Lower leg skin (tissue), 4 donors: ENCODE results near the gene ANKS1A. TPM values are rescaled to one million over a fixed set of nuclear protein-coding genes. Genes with fewer than 3 reads are reported as not detected.

Source experiments
- DNase-seq, 2 donors: peaks; one replicate each; pipeline ENCODE4 v3.0.0-alpha.2; 2019; ENCODE audit warnings: low spot score in 2 of 2
- H3K4me3 ChIP-seq: fragments of 200-600 bp; sonication (generic); 2 replicates; pipeline ENCODE4 v1.5.1; 2017; ENCODE audit warnings: mild to moderate bottlenecking, low read depth; ENCODE audit not compliant: poor library complexity, severe bottlenecking
- POLR2A ChIP-seq, 2 donors: fragments of 450-650 bp; IDR thresholded peaks; one replicate each; pipeline ENCODE4 v1.6.1; 2016 to 2017; ENCODE audit warnings: antibody characterized with exemption in 2 of 2, mild to moderate bottlenecking in 1 of 2, moderate library complexity in 1 of 2
- WGBS, 2 donors: methylation state at CpG; one replicate each; pipeline ENCODE4 v1.1.5; 2018; 5-methylcytosine and 5-hydroxymethylcytosine counted together
- intact Hi-C: fragments of 100-400 bp; cut with DNase I; formaldehyde crosslinking; loops from one replicate; pipeline ENCODE4 v1.15.0; 2023; ENCODE audit warnings: low total_unique reads
- total RNA-seq, 4 donors: library from RNA; depleted of rRNA; stranded (reverse); fragments of >200 nt; gene quantifications; one replicate each; pipeline ENCODE4 v1.1.0, GENCODE V29; 2016
- TF ChIP-seq, protein P1 (sequence below), 3 donors: fragments of 450-650 bp; IDR thresholded peaks; one replicate each; pipeline ENCODE4 v1.5.1; 2016; ENCODE audit warnings: antibody characterized with exemption in 3 of 3, mild to moderate bottlenecking in 3 of 3, moderate library complexity in 2 of 3

The ANKS1A gene
- total RNA-seq, 4 donors from 2014 or later: 22.9 to 27.8 (median 25.3) TPM

DNA sequence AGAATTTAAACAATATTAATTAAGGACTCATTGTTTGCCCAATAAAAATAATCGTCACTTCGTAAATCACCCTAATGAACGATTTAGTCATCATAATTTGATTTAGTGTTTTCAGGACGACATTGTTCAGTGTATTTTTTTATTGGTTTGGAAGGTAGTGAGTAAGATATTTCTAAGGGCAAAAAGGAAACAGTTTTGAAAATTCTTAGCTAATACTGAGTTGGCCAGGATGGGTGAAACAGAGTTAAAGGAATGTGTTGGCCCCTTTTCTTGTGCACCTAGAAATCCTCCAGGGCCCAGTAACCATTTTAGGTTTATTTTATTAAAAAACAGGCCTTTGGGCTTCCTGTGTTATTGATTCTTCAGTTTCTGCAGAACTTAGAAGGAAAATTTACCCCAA, 25.3 kb downstream of the ANKS1A start:
- no peak overlapping the region for H3K4me3 ChIP-seq
- intact Hi-C loops: no loop called here
- no peak for TF ChIP-seq POLR2A (IDR thresholded peaks at IDR 0.05)
- TF ChIP-seq, protein P1, sequence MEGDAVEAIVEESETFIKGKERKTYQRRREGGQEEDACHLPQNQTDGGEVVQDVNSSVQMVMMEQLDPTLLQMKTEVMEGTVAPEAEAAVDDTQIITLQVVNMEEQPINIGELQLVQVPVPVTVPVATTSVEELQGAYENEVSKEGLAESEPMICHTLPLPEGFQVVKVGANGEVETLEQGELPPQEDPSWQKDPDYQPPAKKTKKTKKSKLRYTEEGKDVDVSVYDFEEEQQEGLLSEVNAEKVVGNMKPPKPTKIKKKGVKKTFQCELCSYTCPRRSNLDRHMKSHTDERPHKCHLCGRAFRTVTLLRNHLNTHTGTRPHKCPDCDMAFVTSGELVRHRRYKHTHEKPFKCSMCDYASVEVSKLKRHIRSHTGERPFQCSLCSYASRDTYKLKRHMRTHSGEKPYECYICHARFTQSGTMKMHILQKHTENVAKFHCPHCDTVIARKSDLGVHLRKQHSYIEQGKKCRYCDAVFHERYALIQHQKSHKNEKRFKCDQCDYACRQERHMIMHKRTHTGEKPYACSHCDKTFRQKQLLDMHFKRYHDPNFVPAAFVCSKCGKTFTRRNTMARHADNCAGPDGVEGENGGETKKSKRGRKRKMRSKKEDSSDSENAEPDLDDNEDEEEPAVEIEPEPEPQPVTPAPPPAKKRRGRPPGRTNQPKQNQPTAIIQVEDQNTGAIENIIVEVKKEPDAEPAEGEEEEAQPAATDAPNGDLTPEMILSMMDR (IDR thresholded peaks at IDR 0.05): no peak
- no peak for DNase-seq
- 87 to 89% methylated on average over 4 of the region's 4 CpGs for WGBS, 2 donors

DNA sequence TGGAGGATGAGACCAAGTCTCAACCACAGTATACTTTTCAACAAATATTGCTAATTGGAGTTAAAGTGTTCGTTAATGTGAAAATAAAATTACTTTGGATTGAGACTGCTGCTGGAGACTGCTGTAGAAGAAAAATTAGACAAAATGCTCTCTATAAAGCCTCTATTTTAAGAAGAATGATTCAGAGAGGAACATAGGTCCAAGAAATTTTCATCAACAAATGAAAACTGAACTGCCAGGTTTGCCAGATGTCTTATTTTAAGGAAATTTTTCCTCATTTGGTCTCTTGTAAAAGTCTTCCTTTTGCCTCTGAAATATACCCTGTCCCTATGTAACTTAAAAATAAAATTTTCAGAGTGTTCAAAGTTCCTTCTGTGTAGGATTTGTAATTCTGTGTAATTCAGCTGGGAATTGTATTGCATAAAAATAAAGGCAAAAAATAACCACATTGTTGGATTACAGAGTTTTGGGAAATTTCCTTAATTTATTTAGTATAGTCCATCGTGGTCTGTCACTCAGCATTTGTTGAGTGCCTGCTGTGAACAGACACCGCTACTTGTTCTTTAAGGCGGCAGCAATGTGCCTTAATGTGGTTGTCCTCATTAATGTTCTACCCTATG, 27.4 kb downstream of the ANKS1A start:
- 78 to 81% methylated on average over 4 of the region's 4 CpGs for WGBS, 2 donors
- DNase-seq: no peak
- intact Hi-C loops: no loop called here
- H3K4me3 ChIP-seq: no peak overlapping the region
- TF ChIP-seq POLR2A (IDR thresholded peaks at IDR 0.05): no peak
- TF ChIP-seq, protein P1 (IDR thresholded peaks at IDR 0.05): no peak

DNA sequence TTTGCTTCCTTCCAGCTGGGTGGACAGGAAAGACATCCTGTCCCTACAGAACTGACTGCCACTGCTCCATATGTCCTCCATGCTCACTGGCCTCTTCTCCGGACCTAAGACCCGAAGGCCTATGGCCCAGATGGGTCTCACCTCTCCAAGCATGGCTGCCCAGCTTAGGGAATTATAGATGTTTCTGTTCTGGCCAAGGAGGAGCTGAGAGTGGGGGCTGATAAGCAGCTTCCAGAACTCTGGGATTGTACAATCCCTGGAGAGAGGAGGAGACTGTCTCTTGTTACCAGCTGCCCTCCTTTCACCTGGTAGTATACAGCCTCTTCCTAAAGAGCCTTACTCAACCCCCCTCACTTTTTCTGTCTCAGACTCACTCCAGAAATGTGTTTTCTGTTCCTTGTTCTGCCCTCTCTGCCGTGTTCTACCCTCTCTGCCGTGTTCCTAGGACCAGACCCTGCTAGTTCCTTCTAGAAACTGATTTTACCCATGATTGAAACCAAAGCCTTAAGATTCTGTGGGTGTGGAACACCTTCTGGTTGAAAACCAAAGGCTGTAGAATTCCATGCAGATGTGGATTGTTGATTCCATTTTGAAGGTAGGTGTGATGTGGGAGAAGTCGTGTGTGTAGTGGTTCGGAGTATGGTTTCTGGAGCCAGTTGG, 28.7 kb downstream of the ANKS1A start:
- intact Hi-C loops: no loop called here
- no peak overlapping the region for H3K4me3 ChIP-seq
- TF ChIP-seq POLR2A (IDR thresholded peaks at IDR 0.05): no peak
- TF ChIP-seq, protein P1 (IDR thresholded peaks at IDR 0.05): no peak
- 88 to 94% methylated on average over 6 of the region's 6 CpGs for WGBS, 2 donors
- no peak for DNase-seq

DNA sequence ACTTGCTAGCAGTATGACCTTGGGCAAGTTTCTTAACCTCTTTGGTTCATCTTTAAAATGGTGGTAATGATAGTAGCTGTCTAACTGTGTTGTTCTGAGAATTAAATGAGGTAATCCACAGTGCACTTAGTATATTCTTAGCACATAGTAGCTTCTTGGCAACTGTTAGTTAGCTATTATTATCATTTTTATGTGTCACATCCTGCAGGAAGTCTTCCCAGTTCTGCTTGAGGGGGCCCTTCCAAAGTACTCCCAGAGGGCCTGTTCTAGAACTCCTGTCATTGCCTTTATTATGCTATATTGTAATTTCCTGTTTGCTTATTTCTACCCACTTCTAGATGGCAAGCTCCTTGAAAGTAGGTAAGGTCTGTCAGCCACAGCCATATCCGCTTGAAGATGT, 30.6 kb downstream of the ANKS1A start:
- DNase-seq: no peak
- WGBS, 2 donors: 78 to 88% methylated on average over 1 of the region's 1 CpG
- no peak for TF ChIP-seq POLR2A (IDR thresholded peaks at IDR 0.05)
- TF ChIP-seq, protein P1 (IDR thresholded peaks at IDR 0.05): no peak
- H3K4me3 ChIP-seq: no peak overlapping the region
- intact Hi-C loops: no loop called here

DNA sequence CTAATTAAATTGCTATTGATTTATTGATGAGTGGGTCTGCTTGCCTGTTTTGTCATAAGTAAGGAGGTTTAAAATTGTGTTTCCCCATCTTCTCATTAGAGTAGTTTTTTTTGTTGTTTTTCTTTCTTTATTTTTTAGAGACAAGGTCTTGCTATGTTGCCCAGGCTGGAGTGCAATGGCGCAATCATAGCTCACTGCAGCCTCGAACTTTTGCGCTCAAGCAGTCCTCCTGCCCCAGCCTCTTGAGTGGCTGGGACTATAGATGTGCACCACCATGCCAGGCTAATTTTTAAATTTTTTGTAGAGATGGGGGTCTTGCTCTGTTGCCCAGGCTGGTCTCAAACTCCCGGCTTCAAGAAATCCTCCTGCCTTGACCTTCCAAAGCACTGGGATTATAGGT, 31.0 kb downstream of the ANKS1A start:
- intact Hi-C loops: no loop called here
- WGBS, 2 donors: 84 to 99% methylated on average over 4 of the region's 4 CpGs
- DNase-seq: no peak
- H3K4me3 ChIP-seq: no peak overlapping the region
- no peak for TF ChIP-seq POLR2A (IDR thresholded peaks at IDR 0.05)
- TF ChIP-seq, protein P1 (IDR thresholded peaks at IDR 0.05): no peak
